HepG2 (cell line): ENCODE results near the gene ARHGEF26. TPM values are rescaled to one million over a fixed set of nuclear protein-coding genes. Genes with fewer than 3 reads are reported as not detected.

ENCODE experiments used
- ATAC-seq: fragments of 200-7000 bp; cut with Tn5 transposase; 3 replicates; pipeline ENCODE4 v1.9.1; 2020; ENCODE audit warnings: mild to moderate bottlenecking, moderate library complexity
- BruUV-seq: library from RNA; stranded (reverse); fragments of 400-500 nt; replicated peaks from 2 replicates; lab custom pipeline; 2021; lab: Mats Ljungman, UMichigan
- CTCF ChIA-PET: fragments of 300-600 bp; formaldehyde crosslinking; extraction: SDS; loops from one replicate; lab custom pipeline; 2021; ENCODE audit warnings: low total read pairs, inconsistent platforms, low intra/inter-chr PET ratio; lab: Yijun Ruan, JAX
- POLR2A ChIA-PET: fragments of 350-600 bp; sonication (Branson Sonifier 250); formaldehyde crosslinking; loops from one replicate; lab custom pipeline; 2020; ENCODE audit warnings: antibody characterized with exemption, inconsistent platforms; lab: Yijun Ruan, JAX
- DNase-seq: peaks from one replicate; pipeline ENCODE4 v3.0.0-alpha.2; 2015; ENCODE audit warnings: low spot score
- FAIRE-seq: peaks from 3 replicates; lab custom pipeline; 2011; peaks lifted over from hg19 to GRCh38; lab: Jason Lieb, UNC
- H2AFZ ChIP-seq: one replicate; pipeline ENCODE4 v1.6.1; 2011; ENCODE audit warnings: low read length, inconsistent platforms
- H3K27ac ChIP-seq: fragments of 300-600 bp; 3 replicates; pipeline ENCODE4 v1.8.0; 2011; ENCODE audit warnings: mixed run types, mild to moderate bottlenecking, mixed read lengths, low read length, inconsistent platforms; ENCODE audit not compliant: insufficient read depth; ENCODE audit errors: extremely low read length
- H3K27me3 ChIP-seq, 2 experiments: fragments of 200-600 bp in 1 of 2; 2 replicates in 1 of 2; 3 replicates in 1 of 2; pipeline versions ENCODE4 v1.6.0 to v1.8.0; 2011; ENCODE audit warnings: low read length in 2 of 2, mild to moderate bottlenecking in 2 of 2, moderate library complexity in 2 of 2, inconsistent platforms in 1 of 2; ENCODE audit not compliant: insufficient read depth in 2 of 2, control insufficient read depth in 1 of 2
- H3K36me3 ChIP-seq, 2 experiments: fragments of 200-600 bp in 1 of 2; replicated peaks in 1 of 2; 2 replicates in 1 of 2; 3 replicates in 1 of 2; pipeline versions ENCODE4 v1.5.1 to v1.8.0; 2011; ENCODE audit warnings: low read length in 2 of 2, inconsistent platforms in 1 of 2; ENCODE audit not compliant: insufficient read depth in 2 of 2, control insufficient read depth in 1 of 2
- H3K4me1 ChIP-seq: 2 replicates; pipeline ENCODE4 v1.5.1; 2012; ENCODE audit warnings: low read length, inconsistent platforms; ENCODE audit not compliant: insufficient read depth
- H3K4me2 ChIP-seq: 2 replicates; pipeline ENCODE4 v1.6.0; 2011; ENCODE audit warnings: low read depth, low read length, inconsistent platforms
- H3K4me3 ChIP-seq, 3 experiments: fragments of 200-600 bp in 1 of 3; sonication (generic), shearing (Covaris generic) in 1 of 3; replicated peaks in 1 of 3; 2 replicates each; pipeline ENCODE4 v1.5.1; 2011 to 2016; ENCODE audit warnings: low read length in 3 of 3, inconsistent platforms in 2 of 3, low read depth in 2 of 3, mild to moderate bottlenecking in 2 of 3, control low read depth in 1 of 3, mixed read lengths in 1 of 3; ENCODE audit not compliant: insufficient read depth in 1 of 3
- H3K79me2 ChIP-seq: one replicate; pipeline ENCODE4 v1.6.1; 2011; ENCODE audit warnings: low read length, inconsistent platforms; ENCODE audit not compliant: insufficient read depth
- H3K9ac ChIP-seq: 2 replicates; pipeline ENCODE4 v1.6.0; 2011; ENCODE audit warnings: mild to moderate bottlenecking, low read depth, low read length, inconsistent platforms; ENCODE audit not compliant: insufficient read depth
- H3K9me3 ChIP-seq: 2 replicates; pipeline ENCODE4 v1.5.1; 2012; ENCODE audit warnings: mild to moderate bottlenecking, low read length
- H4K20me1 ChIP-seq: 2 replicates; pipeline ENCODE4 v1.6.0; 2011; ENCODE audit warnings: inconsistent platforms, mild to moderate bottlenecking, low read length, moderate library complexity; ENCODE audit not compliant: insufficient read depth
- NCOR1 ChIP-seq: fragments of 200-600 bp; sonication (generic); IDR thresholded peaks from 2 replicates; pipeline ENCODE4 v1.7.0; 2017; ENCODE audit warnings: antibody characterized with exemption, low read length, borderline replicate concordance
- NFE2L2 ChIP-seq: fragments of 150-350 bp; IDR thresholded peaks from 2 replicates; pipeline ENCODE4 v1.6.1; 2014; ENCODE audit warnings: low read length
- PHB2 ChIP-seq: fragments of 450-650 bp; IDR thresholded peaks from 2 replicates; pipeline ENCODE4 v1.6.1; 2018; ENCODE audit not compliant: partially characterized antibody
- POLR2AphosphoS2 ChIP-seq: IDR thresholded peaks from 2 replicates; pipeline ENCODE4 v1.6.1; 2011; ENCODE audit warnings: low read depth, low read length, improper control_type of control experiment
- PPARG ChIP-seq: conservative IDR thresholded peaks from 2 replicates; pipeline ENCODE4 v1.6.1; 2016; ENCODE audit warnings: missing biosample characterization, missing genetic modification reagents
- PRMT3 ChIP-seq: sonication (generic); formaldehyde crosslinking; IDR thresholded peaks from 2 replicates; pipeline ENCODE4 v1.8.1; 2022; ENCODE audit warnings: low read depth, mild to moderate bottlenecking, moderate library complexity, missing genetic modification reagents, borderline replicate concordance
- ZEB1 ChIP-seq: IDR thresholded peaks from 2 replicates; pipeline ENCODE4 v1.6.1; 2012; ENCODE audit warnings: mild to moderate bottlenecking, low read depth, inconsistent platforms; ENCODE audit not compliant: insufficient replicate concordance
- WGBS: methylation state at CpG from one replicate; pipeline ENCODE4 v1.1.6; 2017; ENCODE audit warnings: low lambda C conversion rate; 5-methylcytosine and 5-hydroxymethylcytosine counted together
- in situ Hi-C: cut with HindIII; loops from 2 replicates; pipeline ENCODE4 v1.10.0; 2017; ENCODE audit warnings: low pct_unique_long_range_greater_than_20kb; ENCODE audit not compliant: extremely low pct_ligation_motif_present
- intact Hi-C: fragments of 100-400 bp; cut with micrococcal nuclease; formaldehyde crosslinking; loops from one replicate; pipeline ENCODE4 v1.10.0; 2022; ENCODE audit not compliant: unreplicated experiment
- polyA plus RNA-seq, 8 experiments: library from polyadenylated mRNA; depleted of rRNA in 3 of 8; stranded (reverse) in 7 of 8; unstranded in 1 of 8; fragments of >200 nt; fragmentation: Illumina TruSeq in 4 of 8; extraction: Trizol in 4 of 8; gene quantifications; 2 replicates each; pipeline versions ENCODE4 v1.2.1 to v1.2.3, GENCODE V29; 2011 to 2016; ENCODE audit warnings: low read depth in 4 of 8, missing spikeins in 1 of 8, mixed read lengths in 1 of 8; ENCODE audit not compliant: insufficient read depth in 1 of 8
- total RNA-seq, 5 experiments: library from RNA; depleted of rRNA; stranded (reverse); fragments of >200 nt; fragmentation: Illumina TruSeq; extraction: Trizol; gene quantifications; 2 replicates each; pipeline ENCODE4 v1.2.3, GENCODE V29; 2016; ENCODE audit warnings: low read depth in 1 of 5
- TF ChIP-seq, protein P1 (sequence below): sonication (generic); formaldehyde crosslinking; IDR thresholded peaks from 2 replicates; pipeline ENCODE4 v1.5.0; 2020; ENCODE audit warnings: mild to moderate bottlenecking, missing genetic modification reagents
- TF ChIP-seq, protein P2 (sequence below): sonication (generic); formaldehyde crosslinking; IDR thresholded peaks from 2 replicates; pipeline ENCODE4 v1.8.0; 2022; ENCODE audit warnings: missing genetic modification reagents, mild to moderate bottlenecking, moderate library complexity, borderline replicate concordance
- TF ChIP-seq, protein P3 (sequence below), 2 experiments: sonication (generic) in 1 of 2; formaldehyde crosslinking in 1 of 2; IDR thresholded peaks; 2 replicates each; pipeline versions ENCODE4 v1.5.1 to v1.6.1; 2011 to 2020; ENCODE audit warnings: borderline replicate concordance in 1 of 2, low read depth in 1 of 2, low read length in 1 of 2, mild to moderate bottlenecking in 1 of 2, missing genetic modification reagents in 1 of 2, moderate library complexity in 1 of 2

Gene ARHGEF26
- total and polyA plus RNA-seq, 2 of the 13 experiments (the other 11 are each of a cell fraction or from before 2014, with no cell fraction given), result 0.74 to 6.1 TPM

DNA sequence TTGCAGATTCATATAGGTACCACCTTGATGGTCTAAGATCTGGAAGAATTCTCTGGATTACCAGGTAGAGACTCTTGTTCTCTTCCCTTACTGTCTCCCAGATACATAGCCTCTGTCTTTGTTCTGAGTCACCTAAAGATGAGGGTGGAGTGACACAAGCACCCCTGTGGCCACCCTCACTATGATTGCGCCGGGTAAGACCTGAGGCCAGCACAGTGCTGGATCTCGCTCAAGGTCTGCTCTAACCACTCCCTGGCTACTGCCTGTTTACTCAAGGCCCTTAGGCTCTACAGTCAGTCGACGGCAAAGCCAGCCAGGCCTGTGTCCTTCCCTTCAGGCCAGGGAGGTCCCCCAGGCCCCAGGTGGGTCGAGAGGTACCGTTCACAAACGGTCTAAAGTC is 88.3 kb downstream of the ARHGEF26 start (continued):
- TF ChIP-seq NCOR1, result no peak

DNA sequence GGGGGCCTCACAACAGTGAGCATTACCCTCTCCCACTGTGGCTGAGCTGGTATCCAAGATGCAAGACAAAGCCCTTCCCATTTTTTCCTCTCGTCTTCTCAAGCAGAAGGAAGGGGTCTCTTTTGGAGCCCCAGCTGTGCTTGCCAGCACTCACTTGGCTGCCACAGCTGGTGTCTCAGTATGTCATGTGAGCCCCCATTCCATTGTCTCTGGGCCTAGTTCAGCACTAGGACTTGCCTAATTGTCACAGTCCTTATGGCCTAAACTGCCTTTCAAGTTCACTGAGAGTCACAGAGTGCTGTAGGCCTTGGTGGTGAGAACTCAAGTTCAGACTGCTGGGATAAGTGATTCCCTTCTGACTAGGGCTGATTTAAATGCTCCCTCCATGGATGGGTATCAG is 89.8 kb downstream of the ARHGEF26 start:
- WGBS, result 100% methylated on average over 1 of the region's 1 CpG
- in situ Hi-C loops (no loop called here), intact Hi-C loops (no loop called here)
- TF ChIP-seq, protein P1, sequence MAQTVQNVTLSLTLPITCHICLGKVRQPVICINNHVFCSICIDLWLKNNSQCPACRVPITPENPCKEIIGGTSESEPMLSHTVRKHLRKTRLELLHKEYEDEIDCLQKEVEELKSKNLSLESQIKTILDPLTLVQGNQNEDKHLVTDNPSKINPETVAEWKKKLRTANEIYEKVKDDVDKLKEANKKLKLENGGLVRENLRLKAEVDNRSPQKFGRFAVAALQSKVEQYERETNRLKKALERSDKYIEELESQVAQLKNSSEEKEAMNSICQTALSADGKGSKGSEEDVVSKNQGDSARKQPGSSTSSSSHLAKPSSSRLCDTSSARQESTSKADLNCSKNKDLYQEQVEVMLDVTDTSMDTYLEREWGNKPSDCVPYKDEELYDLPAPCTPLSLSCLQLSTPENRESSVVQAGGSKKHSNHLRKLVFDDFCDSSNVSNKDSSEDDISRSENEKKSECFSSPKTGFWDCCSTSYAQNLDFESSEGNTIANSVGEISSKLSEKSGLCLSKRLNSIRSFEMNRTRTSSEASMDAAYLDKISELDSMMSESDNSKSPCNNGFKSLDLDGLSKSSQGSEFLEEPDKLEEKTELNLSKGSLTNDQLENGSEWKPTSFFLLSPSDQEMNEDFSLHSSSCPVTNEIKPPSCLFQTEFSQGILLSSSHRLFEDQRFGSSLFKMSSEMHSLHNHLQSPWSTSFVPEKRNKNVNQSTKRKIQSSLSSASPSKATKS, result no peak
- TF ChIP-seq, protein P2, sequence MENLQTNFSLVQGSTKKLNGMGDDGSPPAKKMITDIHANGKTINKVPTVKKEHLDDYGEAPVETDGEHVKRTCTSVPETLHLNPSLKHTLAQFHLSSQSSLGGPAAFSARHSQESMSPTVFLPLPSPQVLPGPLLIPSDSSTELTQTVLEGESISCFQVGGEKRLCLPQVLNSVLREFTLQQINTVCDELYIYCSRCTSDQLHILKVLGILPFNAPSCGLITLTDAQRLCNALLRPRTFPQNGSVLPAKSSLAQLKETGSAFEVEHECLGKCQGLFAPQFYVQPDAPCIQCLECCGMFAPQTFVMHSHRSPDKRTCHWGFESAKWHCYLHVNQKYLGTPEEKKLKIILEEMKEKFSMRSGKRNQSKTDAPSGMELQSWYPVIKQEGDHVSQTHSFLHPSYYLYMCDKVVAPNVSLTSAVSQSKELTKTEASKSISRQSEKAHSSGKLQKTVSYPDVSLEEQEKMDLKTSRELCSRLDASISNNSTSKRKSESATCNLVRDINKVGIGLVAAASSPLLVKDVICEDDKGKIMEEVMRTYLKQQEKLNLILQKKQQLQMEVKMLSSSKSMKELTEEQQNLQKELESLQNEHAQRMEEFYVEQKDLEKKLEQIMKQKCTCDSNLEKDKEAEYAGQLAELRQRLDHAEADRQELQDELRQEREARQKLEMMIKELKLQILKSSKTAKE (CRISPR knock-in tag), result no peak
- TF ChIP-seq NFE2L2, result no peak
- TF ChIP-seq PRMT3 (CRISPR knock-in tag), result no peak
- no peak for TF ChIP-seq PPARG (CRISPR knock-in tag)
- TF ChIP-seq PHB2, result no peak
- TF ChIP-seq ZEB1, result no peak
- TF ChIP-seq POLR2AphosphoS2, result no peak
- TF ChIP-seq, protein P3, sequence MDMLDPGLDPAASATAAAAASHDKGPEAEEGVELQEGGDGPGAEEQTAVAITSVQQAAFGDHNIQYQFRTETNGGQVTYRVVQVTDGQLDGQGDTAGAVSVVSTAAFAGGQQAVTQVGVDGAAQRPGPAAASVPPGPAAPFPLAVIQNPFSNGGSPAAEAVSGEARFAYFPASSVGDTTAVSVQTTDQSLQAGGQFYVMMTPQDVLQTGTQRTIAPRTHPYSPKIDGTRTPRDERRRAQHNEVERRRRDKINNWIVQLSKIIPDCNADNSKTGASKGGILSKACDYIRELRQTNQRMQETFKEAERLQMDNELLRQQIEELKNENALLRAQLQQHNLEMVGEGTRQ (IDR thresholded peaks at IDR 0.05; ENCODE audit: low read depth, low read length), result no peak
- TF ChIP-seq, protein P3 (CRISPR knock-in tag; IDR thresholded peaks at IDR 0.05; ENCODE audit: borderline replicate concordance), result no peak
- no peak overlapping the region for H3K9ac ChIP-seq
- no peaks in the 10 kb centered on the region for H4K20me1 ChIP-seq
- H3K36me3 ChIP-seq, result no peaks in the 10 kb centered on the region
- no peaks in the 10 kb centered on the region for H3K4me1 ChIP-seq
- no peaks in the 10 kb centered on the region for H3K79me2 ChIP-seq
- no peak for DNase-seq
- ATAC-seq, result no peak
- no peak overlapping the region for H3K27ac ChIP-seq
- no peak overlapping the region for H3K4me3 ChIP-seq
- no peak overlapping the region for H2AFZ ChIP-seq
- BruUV-seq, result no TSS peak
- FAIRE-seq, result no peak
- H3K27me3 ChIP-seq, result no peaks in the 10 kb centered on the region
- H3K9me3 ChIP-seq, result no peaks in the 10 kb centered on the region
- POLR2A ChIA-PET, result no interaction called here
- no peak overlapping the region for H3K4me2 ChIP-seq
- CTCF ChIA-PET, result no interaction called here
